HFFc6 (cell line): Measurements from ENCODE around the gene HIRIP3. TPM values are rescaled to one million over a fixed set of nuclear protein-coding genes. Genes with fewer than 3 reads are reported as not detected.

Source experiments
- DNase-seq: peaks from one replicate; pipeline ENCODE4 v3.0.0-alpha.2; 2018
- H3K27ac Mint-ChIP-seq: 2 replicates; pipeline ENCODE4 v1.8.0; 2020; ENCODE audit warnings: mild to moderate bottlenecking, mixed read lengths
- H3K27me3 Mint-ChIP-seq: 2 replicates; pipeline ENCODE4 v1.8.0; 2021; ENCODE audit warnings: mild to moderate bottlenecking, moderate library complexity, mixed read lengths; ENCODE audit not compliant: insufficient read depth
- H3K36me3 Mint-ChIP-seq: 2 replicates; pipeline ENCODE4 v1.8.0; 2021; ENCODE audit warnings: low read depth, mixed read lengths
- H3K4me1 Mint-ChIP-seq: 2 replicates; pipeline ENCODE4 v1.8.0; 2020; ENCODE audit warnings: low read depth, mixed read lengths
- H3K4me3 Mint-ChIP-seq: 2 replicates; pipeline ENCODE4 v1.8.0; 2020; ENCODE audit warnings: mild to moderate bottlenecking, moderate library complexity, mixed read lengths
- H3K9me3 Mint-ChIP-seq: 2 replicates; pipeline ENCODE4 v1.8.0; 2020; ENCODE audit warnings: mild to moderate bottlenecking, mixed read lengths
- CTCF ChIP-seq: fragments of 200-600 bp; sonication (generic); IDR thresholded peaks from 2 replicates; pipeline ENCODE4 v1.5.0; 2021; ENCODE audit warnings: antibody characterized with exemption, mild to moderate bottlenecking
- total RNA-seq, 6 experiments: library from RNA; stranded (reverse); fragmentation: NEBNext Ultra II Directional; extraction: Animal tissue kit (Norgen Biotek cat#: 25700); gene quantifications; 2 replicates in 1 of 6; 3 replicates in 5 of 6; pipeline ENCODE4 v1.2.3, GENCODE V29; 2021

Gene HIRIP3
- total RNA-seq, 6 experiments from 2014 or later = 9.8 to 14.4 (median 13.4) TPM

- Mint-ChIP-seq H3K27ac (no peak overlapping the region), H3K4me1 (no peaks in the 10 kb centered on the region), H3K4me3 (no peak overlapping the region), H3K9me3 (no peaks in the 10 kb centered on the region), H3K27me3 (peaks cover 44% of the 10 kb centered on the region), H3K36me3 (no peaks in the 10 kb centered on the region)
- TF ChIP-seq CTCF = no peak
- DNase-seq = no peak
These were observed 31.0 kb upstream of the HIRIP3 start for GRCh38 chr16:30026449-30026848.

- Mint-ChIP-seq H3K36me3 (no peaks in the 10 kb centered on the region), H3K27ac (no peak overlapping the region), H3K9me3 (no peaks in the 10 kb centered on the region), H3K4me3 (no peak overlapping the region), H3K27me3 (peaks cover 44% of the 10 kb centered on the region), H3K4me1 (peaks cover 6% of the 10 kb centered on the region)
- DNase-seq = no peak
- no peak for TF ChIP-seq CTCF
These were observed 30.2 kb upstream of the HIRIP3 start for GRCh38 chr16:30025574-30025973.

GRCh38 chr16:30025156-30025555 lies 29.7 kb upstream of the HIRIP3 start:
- no peak overlapping the region for H3K27ac Mint-ChIP-seq
- peaks cover 41% of the 10 kb centered on the region for H3K27me3 Mint-ChIP-seq
- no peak for TF ChIP-seq CTCF
- DNase-seq = no peak
- peaks cover 6% of the 10 kb centered on the region for H3K4me1 Mint-ChIP-seq
- no peaks in the 10 kb centered on the region for H3K9me3 Mint-ChIP-seq
- H3K4me3 Mint-ChIP-seq = no peak overlapping the region
- no peaks in the 10 kb centered on the region for H3K36me3 Mint-ChIP-seq

- Mint-ChIP-seq H3K4me3 (no peak overlapping the region), H3K27me3 (peaks cover 34% of the 10 kb centered on the region), H3K4me1 (peaks cover 7% of the 10 kb centered on the region), H3K27ac (no peak overlapping the region), H3K9me3 (no peaks in the 10 kb centered on the region), H3K36me3 (no peaks in the 10 kb centered on the region)
- TF ChIP-seq CTCF = no peak
- DNase-seq = no peak
These were observed 29.0 kb upstream of the HIRIP3 start for GRCh38 chr16:30024451-30024850.

- Mint-ChIP-seq H3K27me3 (peaks cover 28% of the 10 kb centered on the region), H3K4me1 (peaks cover 16% of the 10 kb centered on the region)
These were observed 28.2 kb upstream of the HIRIP3 start for GRCh38 chr16:30023586-30023985.

More at GRCh38 chr16:30023586-30023985, 28.2 kb upstream of the HIRIP3 start:
- Mint-ChIP-seq H3K36me3 (no peaks in the 10 kb centered on the region), H3K27ac (no peak overlapping the region), H3K4me3 (no peak overlapping the region), H3K9me3 (no peaks in the 10 kb centered on the region)
- TF ChIP-seq CTCF = no peak
- no peak for DNase-seq
